ENCODE measurements around the gene TBC1D30. TPM values are rescaled to one million over a fixed set of nuclear protein-coding genes. Genes with fewer than 3 reads are reported as not detected.
"Not testable (repeated sequence)": the region's sequence is repeated elsewhere in the genome, so short reads cannot be mapped to it uniquely, and the experiment has no call there.

TBC1D30 gene
- polyA plus RNA-seq, 12 donors: 1.1 to 2.9 (median 2.0) TPM; not detected in 1

- DNase-seq: no peak
These were observed 18.3 kb upstream of the TBC1D30 start for GRCh38 chr12:64806173-64806572.

GRCh38 chr12:64806593-64807460, 17.6 kb upstream of the TBC1D30 start:
- DNase-seq: no peak

- no peak for DNase-seq
These were observed 16.3 kb upstream of the TBC1D30 start for GRCh38 chr12:64808110-64808509.

- DNase-seq: no peak
These were observed 13.6 kb upstream of the TBC1D30 start for GRCh38 chr12:64810831-64811230.

GRCh38 chr12:64813723-64814122, 10.7 kb upstream of the TBC1D30 start:
- DNase-seq: no peak

- DNase-seq: no peak
These were observed 10.0 kb upstream of the TBC1D30 start for GRCh38 chr12:64814432-64814831.

- no peak for DNase-seq
These were observed 4.5 kb upstream of the TBC1D30 start for GRCh38 chr12:64819816-64820402.

GRCh38 chr12:64820593-64820992, 3.9 kb upstream of the TBC1D30 start:
- no peak for DNase-seq

- no peak for DNase-seq
These were observed 3.3 kb upstream of the TBC1D30 start for GRCh38 chr12:64821116-64821630.

GRCh38 chr12:64824130-64824499, 332 bp upstream of the TBC1D30 start:
- no peak for DNase-seq

- DNase-seq: no peak
These were observed 935 bp downstream of the TBC1D30 start for GRCh38 chr12:64825143-64826021.

GRCh38 chr12:64826234-64826633, 1.8 kb downstream of the TBC1D30 start:
- peak; percentile 60 for DNase-seq

- no peak for DNase-seq
These were observed 4.3 kb downstream of the TBC1D30 start for GRCh38 chr12:64828713-64829112.

GRCh38 chr12:64833928-64834327, 9.5 kb downstream of the TBC1D30 start:
- no peak for DNase-seq

GRCh38 chr12:64835901-64836300, 11.5 kb downstream of the TBC1D30 start:
- no peak for DNase-seq

GRCh38 chr12:64836856-64837255, 12.4 kb downstream of the TBC1D30 start:
- no peak for DNase-seq

GRCh38 chr12:64837427-64837826, 13.0 kb downstream of the TBC1D30 start:
- no peak for DNase-seq

- DNase-seq: no peak
These were observed 15.7 kb downstream of the TBC1D30 start for GRCh38 chr12:64840119-64840518.

GRCh38 chr12:64840949-64841717, 16.7 kb downstream of the TBC1D30 start:
- no peak for DNase-seq

GRCh38 chr12:64848409-64848808, 24.0 kb downstream of the TBC1D30 start:
- DNase-seq: not testable (repeated sequence)

GRCh38 chr12:64858882-64859605, 34.6 kb downstream of the TBC1D30 start:
- no peak for DNase-seq

All from muscle of arm (tissue), 12 donors.